Endothelial cell of coronary artery (primary cell): ENCODE results near the gene FCRL2. TPM values are rescaled to one million over a fixed set of nuclear protein-coding genes. Genes with fewer than 3 reads are reported as not detected.

ENCODE experiments used
- total RNA-seq: library from RNA; depleted of rRNA; stranded (reverse); fragments of >200 nt; gene quantifications from 2 replicates; pipeline ENCODE4 v1.2.3, GENCODE V29; 2014

FCRL2 gene
- total RNA-seq: not detected in 2 replicates

DNA sequence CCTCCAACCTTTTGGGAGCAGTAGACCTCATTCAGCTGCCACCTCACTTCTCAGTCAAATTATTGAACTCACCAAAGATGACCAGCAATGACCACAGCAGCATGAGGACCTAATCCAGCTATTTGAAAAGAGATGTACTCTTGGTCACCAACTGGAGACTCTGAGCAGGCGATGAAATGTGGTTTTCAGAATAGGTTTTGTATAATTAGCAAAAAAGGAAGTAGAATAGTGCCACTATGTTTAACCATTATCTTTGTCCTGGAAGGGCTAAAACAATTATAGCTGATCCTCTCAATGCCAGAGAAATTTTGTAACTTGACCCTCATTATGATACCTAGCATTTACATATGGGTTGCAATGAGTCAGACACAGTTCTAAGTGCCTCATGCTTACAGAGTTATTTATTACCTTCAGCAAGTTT is at the start of gene FCRL2:
Gene FCRL2 (minus strand): TSS at position 162 of the 421 bp plus-strand sequence. CDS start 59 bp downstream, at position 103.

DNA sequence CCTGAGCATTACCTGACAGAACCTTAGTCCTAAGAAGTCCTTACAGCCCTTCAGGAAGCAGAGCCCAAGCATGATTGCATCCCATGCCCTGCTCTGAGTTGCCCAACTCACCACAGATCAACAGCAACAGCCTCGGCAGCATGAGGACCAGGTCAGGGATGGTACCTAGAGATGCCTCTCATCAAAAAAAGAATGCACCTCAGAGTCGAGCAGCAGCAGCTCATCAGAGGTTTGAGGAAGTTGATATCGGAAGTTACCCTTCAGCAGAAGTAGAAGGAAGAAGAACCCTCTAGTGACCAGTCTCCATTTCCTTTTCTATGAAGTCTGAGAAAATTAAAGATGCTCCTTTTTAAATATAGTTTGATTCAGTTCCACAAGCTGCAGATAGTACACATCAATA is 43.0 kb upstream of the FCRL2 start, which contains the start of gene FCRL1:
Gene FCRL1 (minus strand): TSS at position 225 of the 400 bp plus-strand sequence. CDS start 83 bp downstream, at position 142.

DNA sequence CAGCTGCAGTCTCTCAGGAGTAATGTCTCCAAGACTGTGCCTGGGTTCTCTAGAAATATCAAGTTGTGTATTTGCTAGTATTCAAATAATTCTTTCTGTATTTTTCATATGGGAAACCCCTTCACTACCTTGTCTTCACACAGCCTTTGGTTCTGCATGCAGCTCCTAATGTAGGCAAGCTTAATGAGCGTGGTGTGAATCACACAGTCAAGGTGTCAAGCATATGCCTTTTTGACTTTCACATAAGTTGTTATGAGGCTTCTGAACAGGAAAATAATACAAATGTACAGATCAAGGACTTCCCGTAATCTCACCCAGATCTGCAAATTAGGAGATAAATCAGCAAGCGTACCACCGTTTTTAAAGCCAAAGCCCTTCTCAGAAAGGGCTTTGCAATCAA is 76.2 kb downstream of the FCRL2 start, which contains the start of gene FCRL3:
Gene FCRL3 (minus strand): TSS at position 38 of the 400 bp plus-strand sequence. CDS start 280 bp downstream, outside the sequence.

Other genes starting within 250 kb of the FCRL2 start
- gene FCRL5, start 224.6 kb downstream of the FCRL2 start, total RNA-seq: not detected in 2 replicates
- gene FCRL4, start 179.0 kb downstream of the FCRL2 start, total RNA-seq: not detected in 2 replicates
- not detected in 2 replicates for gene FCRL3, start 76.4 kb downstream of the FCRL2 start, total RNA-seq
- not detected in 2 replicates for gene FCRL1, start 43.0 kb upstream of the FCRL2 start, total RNA-seq
- gene CD5L, start 64.7 kb upstream of the FCRL2 start, total RNA-seq: not detected in 2 replicates
- 30.6 and 49.6 TPM in 2 replicates for gene KIRREL1, start 216.5 kb upstream of the FCRL2 start, total RNA-seq